HG02763 (cell line): Measurements from ENCODE around the gene KRT76.

ENCODE experiments used
- ATAC-seq: cut with Tn5 transposase; IDR thresholded peaks from one replicate; pipeline ENCODE4 v1.9.1; 2021; ENCODE audit warnings: mild to moderate bottlenecking, moderate library complexity; ENCODE audit not compliant: unreplicated experiment

The KRT76 gene

GRCh38 chr12:52813203-52813819 is 36.2 kb upstream of the KRT76 start:
- no peak for ATAC-seq

- ATAC-seq, result no peak
These were observed 35.6 kb upstream of the KRT76 start for GRCh38 chr12:52812749-52813148.

GRCh38 chr12:52812073-52812400 is 34.9 kb upstream of the KRT76 start:
- ATAC-seq, result no peak

GRCh38 chr12:52811191-52812072 is 34.3 kb upstream of the KRT76 start:
- no peak for ATAC-seq

- ATAC-seq, result no peak
These were observed 33.4 kb upstream of the KRT76 start for GRCh38 chr12:52810554-52810953.

GRCh38 chr12:52809166-52809565 is 32.0 kb upstream of the KRT76 start:
- ATAC-seq, result no peak

GRCh38 chr12:52808573-52809160 is 31.5 kb upstream of the KRT76 start:
- no peak for ATAC-seq

- ATAC-seq, result no peak
These were observed 30.7 kb upstream of the KRT76 start for GRCh38 chr12:52807544-52808470.

GRCh38 chr12:52806821-52807543 is 29.8 kb upstream of the KRT76 start:
- no peak for ATAC-seq

- ATAC-seq, result no peak
These were observed 29.1 kb upstream of the KRT76 start for GRCh38 chr12:52806169-52806811.

- ATAC-seq, result no peak
These were observed 28.6 kb upstream of the KRT76 start for GRCh38 chr12:52805739-52806138.

- ATAC-seq, result no peak
These were observed 27.9 kb upstream of the KRT76 start for GRCh38 chr12:52805000-52805399.

- no peak for ATAC-seq
These were observed 25.3 kb upstream of the KRT76 start for GRCh38 chr12:52802442-52802841.

- ATAC-seq, result no peak
These were observed 24.6 kb upstream of the KRT76 start for GRCh38 chr12:52801773-52802172.

GRCh38 chr12:52800259-52800917 is 23.2 kb upstream of the KRT76 start:
- ATAC-seq, result no peak

GRCh38 chr12:52799505-52800211 is 22.5 kb upstream of the KRT76 start:
- ATAC-seq, result no peak

- ATAC-seq, result no peak
These were observed 21.7 kb upstream of the KRT76 start for GRCh38 chr12:52798671-52799504.
